GM12873 (cell line): ENCODE measurements around the gene MINDY4.

Experiments used
- CTCF ChIP-seq: IDR thresholded peaks from 2 replicates; pipeline ENCODE4 v1.5.1; 2012; ENCODE audit warnings: low read depth, mild to moderate bottlenecking, moderate library complexity, low read length, control low read depth; ENCODE audit not compliant: insufficient read depth; ENCODE audit errors: missing control alignments

Gene MINDY4

GRCh38 chr7:30815951-30816644 is 44.9 kb downstream of the MINDY4 start:
- TF ChIP-seq CTCF = no peak

- TF ChIP-seq CTCF = no peak
Observed at GRCh38 chr7:30816645-30817370, 45.6 kb downstream of the MINDY4 start.

DNA sequence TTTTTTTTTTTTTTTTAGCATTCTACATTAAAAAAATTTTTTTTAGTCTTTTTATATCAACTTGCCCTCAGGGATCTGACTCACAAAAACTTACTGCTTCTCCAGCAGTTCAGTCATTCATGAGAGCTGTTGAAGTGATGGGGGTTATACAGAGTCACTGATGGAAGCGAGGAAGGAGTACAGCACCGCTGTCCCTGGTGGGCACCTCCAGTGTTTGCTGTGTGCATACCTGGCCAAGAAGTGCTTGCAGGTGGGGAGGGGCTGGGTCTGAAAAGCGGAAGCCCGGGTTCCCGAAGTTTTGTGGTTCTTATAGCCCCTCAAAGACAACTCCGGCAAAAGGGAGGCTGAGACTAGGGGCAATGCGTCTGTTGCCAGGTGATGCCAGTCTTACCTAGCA is 46.2 kb downstream of the MINDY4 start:
- no peak for TF ChIP-seq CTCF

DNA sequence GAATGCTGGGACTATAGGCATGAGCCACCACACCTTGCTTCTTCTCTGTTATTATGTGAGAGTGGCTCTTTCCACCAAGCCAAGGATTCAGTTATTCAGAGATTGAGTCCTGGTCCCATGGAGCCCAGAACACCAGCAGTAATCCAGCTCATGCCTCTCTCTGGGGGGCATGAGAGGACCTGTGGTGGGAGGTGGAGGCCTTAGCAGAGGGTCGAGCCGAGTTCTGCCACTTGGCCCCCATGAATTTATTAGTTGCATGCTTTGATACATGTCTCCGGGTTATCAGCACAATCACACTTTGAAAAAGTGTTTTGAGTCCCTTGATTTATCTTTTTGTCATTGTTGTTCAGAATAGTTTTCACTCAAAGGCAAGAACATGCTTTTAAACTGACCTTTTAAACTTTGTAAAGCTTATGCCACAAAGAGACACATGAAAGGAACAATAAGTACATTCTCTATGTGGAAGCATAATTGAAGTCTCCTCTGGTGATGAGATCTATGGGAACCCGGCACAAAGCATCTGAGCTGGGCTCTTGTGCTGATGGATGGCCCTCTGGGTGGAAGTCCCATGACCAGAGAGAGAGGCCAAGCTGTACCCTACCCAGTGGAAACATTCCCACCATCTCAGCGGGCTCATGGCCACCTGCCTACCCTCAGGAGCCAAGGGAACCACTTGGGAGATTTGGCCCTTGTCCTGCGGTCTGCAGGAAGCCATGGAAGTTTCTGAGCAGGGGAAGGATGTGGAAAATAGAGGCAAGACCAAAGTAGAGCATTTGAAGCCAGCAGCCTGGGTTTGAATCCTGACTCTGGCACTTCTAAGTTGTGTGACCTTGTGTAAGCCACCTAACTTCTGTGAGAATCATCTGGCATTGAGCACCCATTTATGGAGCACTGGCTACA is 53.9 kb downstream of the MINDY4 start:
- TF ChIP-seq CTCF = no peak

DNA sequence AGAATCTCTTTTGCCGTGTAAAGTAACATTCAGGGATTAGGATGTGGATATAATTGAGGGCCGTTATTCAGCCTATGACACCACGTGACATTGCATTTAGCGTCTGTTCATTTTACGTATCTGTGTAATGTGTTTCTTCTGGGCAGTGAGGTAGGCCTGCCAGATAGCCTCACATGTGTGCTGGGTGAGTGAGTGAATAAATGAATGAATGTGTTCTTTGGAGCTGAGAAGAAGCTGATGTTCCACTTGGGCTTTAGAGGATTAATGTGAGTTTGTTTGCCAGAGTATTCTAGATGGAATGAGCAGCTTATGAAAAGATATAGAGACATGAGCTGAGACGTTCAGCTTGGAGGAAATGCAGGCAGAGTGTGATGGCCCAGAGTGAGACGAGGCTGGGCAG is 55.0 kb downstream of the MINDY4 start:
- no peak for TF ChIP-seq CTCF

- TF ChIP-seq CTCF = no peak
Observed at GRCh38 chr7:30828591-30828990, 57.4 kb downstream of the MINDY4 start.

GRCh38 chr7:30829471-30829870 is 58.3 kb downstream of the MINDY4 start:
- no peak for TF ChIP-seq CTCF
